HepG2 (cell line): ENCODE results near the gene PGAP3. TPM values are rescaled to one million over a fixed set of nuclear protein-coding genes. Genes with fewer than 3 reads are reported as not detected.

Source experiments
- CCDC6 ChIP-seq: sonication (generic); formaldehyde crosslinking; IDR thresholded peaks from 2 replicates; pipeline ENCODE4 v1.8.1; 2022; ENCODE audit warnings: mild to moderate bottlenecking, missing genetic modification reagents, moderate library complexity
- ELF4 ChIP-seq: sonication (generic); formaldehyde crosslinking; IDR thresholded peaks from 2 replicates; pipeline ENCODE4 v1.5.0; 2020; ENCODE audit warnings: missing genetic modification reagents, mild to moderate bottlenecking, moderate library complexity, borderline replicate concordance
- KLF15 ChIP-seq: sonication (generic); formaldehyde crosslinking; IDR thresholded peaks from 2 replicates; pipeline ENCODE4 v1.8.1; 2023; ENCODE audit warnings: borderline replicate concordance, mild to moderate bottlenecking, inconsistent platforms, missing genetic modification reagents, mixed read lengths
- THAP8 ChIP-seq: sonication (generic); formaldehyde crosslinking; IDR thresholded peaks from 2 replicates; pipeline ENCODE4 v1.5.1; 2020; ENCODE audit warnings: missing genetic modification reagents, mild to moderate bottlenecking, borderline replicate concordance
- THAP9 ChIP-seq: sonication (generic); formaldehyde crosslinking; IDR thresholded peaks from 2 replicates; pipeline ENCODE4; 2020; ENCODE audit warnings: missing genetic modification reagents, mild to moderate bottlenecking, borderline replicate concordance
- ZBTB7B ChIP-seq: sonication (generic); formaldehyde crosslinking; IDR thresholded peaks from 2 replicates; pipeline ENCODE4 v1.4.0; 2020; ENCODE audit warnings: missing genetic modification reagents
- ZNF20 ChIP-seq: sonication (generic); formaldehyde crosslinking; IDR thresholded peaks from 2 replicates; pipeline ENCODE4 v1.4.0; 2020; ENCODE audit warnings: mild to moderate bottlenecking, moderate library complexity, missing genetic modification reagents
- polyA plus RNA-seq, 8 experiments: library from polyadenylated mRNA; depleted of rRNA in 3 of 8; stranded (reverse) in 7 of 8; unstranded in 1 of 8; fragments of >200 nt; fragmentation: Illumina TruSeq in 4 of 8; extraction: Trizol in 4 of 8; gene quantifications; 2 replicates each; pipeline versions ENCODE4 v1.2.1 to v1.2.3, GENCODE V29; 2011 to 2016; ENCODE audit warnings: low read depth in 4 of 8, missing spikeins in 1 of 8, mixed read lengths in 1 of 8; ENCODE audit not compliant: insufficient read depth in 1 of 8
- total RNA-seq, 5 experiments: library from RNA; depleted of rRNA; stranded (reverse); fragments of >200 nt; fragmentation: Illumina TruSeq; extraction: Trizol; gene quantifications; 2 replicates each; pipeline ENCODE4 v1.2.3, GENCODE V29; 2016; ENCODE audit warnings: low read depth in 1 of 5
- TF ChIP-seq, protein P1 (sequence below): sonication (generic); formaldehyde crosslinking; IDR thresholded peaks from 2 replicates; pipeline ENCODE4 v1.5.1; 2020; ENCODE audit warnings: missing genetic modification reagents, mild to moderate bottlenecking, borderline replicate concordance
- TF ChIP-seq, protein P2 (sequence below): sonication (generic); formaldehyde crosslinking; IDR thresholded peaks from 2 replicates; pipeline ENCODE4 v1.4.0; 2020; ENCODE audit warnings: mild to moderate bottlenecking, missing genetic modification reagents

Gene PGAP3
- total and polyA plus RNA-seq, 2 of the 13 experiments (the other 11 are each of a cell fraction or from before 2014, with no cell fraction given), result 11.9 to 14.6 TPM

DNA sequence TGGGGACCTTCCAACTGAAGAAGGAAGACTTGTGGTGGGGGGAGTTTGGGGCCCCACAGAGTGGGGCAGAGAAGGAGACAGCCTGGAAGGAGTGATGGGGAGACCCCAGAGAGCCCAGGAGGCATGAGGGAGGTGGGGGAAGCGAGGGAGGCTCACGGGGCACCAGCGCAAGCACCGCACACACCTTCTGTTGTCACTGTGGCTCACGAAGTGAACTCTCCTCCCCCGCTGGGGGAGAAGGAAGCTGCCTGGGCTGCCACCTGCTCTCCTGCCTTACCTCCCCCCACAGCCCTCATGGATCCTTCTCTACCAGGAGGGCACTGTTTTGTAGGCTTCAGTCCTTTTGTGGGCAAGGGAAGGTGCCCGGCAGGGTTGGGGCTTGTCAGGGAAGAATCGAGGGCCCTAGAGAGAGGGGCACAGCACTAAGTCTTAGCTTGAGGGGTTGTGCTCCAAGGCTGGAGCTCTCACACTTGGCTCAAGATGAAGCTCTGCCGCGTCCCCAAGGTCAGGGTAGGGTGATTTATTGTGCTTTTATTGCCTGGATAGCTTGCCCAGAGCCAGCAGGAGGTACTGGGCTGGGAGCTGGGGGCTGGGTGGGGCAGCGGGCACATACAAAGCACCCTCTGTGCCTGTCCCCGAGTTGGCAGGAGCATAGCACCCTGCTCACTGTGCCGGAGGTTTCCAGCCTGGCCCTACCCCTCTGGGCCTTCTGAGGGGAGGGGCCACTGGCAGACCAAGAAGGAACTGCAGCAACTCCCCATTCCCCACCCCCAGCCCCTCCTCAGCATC is 55.5 kb downstream of the PGAP3 start (continued):
- TF ChIP-seq THAP9 (CRISPR knock-in tag) (no peak), ZNF20 (CRISPR knock-in tag) (no peak), THAP8 (no peak), ELF4 (no peak), KLF15 (CRISPR knock-in tag) (no peak), CCDC6 (no peak), ZBTB7B (CRISPR knock-in tag) (no peak)
- TF ChIP-seq, protein P1, sequence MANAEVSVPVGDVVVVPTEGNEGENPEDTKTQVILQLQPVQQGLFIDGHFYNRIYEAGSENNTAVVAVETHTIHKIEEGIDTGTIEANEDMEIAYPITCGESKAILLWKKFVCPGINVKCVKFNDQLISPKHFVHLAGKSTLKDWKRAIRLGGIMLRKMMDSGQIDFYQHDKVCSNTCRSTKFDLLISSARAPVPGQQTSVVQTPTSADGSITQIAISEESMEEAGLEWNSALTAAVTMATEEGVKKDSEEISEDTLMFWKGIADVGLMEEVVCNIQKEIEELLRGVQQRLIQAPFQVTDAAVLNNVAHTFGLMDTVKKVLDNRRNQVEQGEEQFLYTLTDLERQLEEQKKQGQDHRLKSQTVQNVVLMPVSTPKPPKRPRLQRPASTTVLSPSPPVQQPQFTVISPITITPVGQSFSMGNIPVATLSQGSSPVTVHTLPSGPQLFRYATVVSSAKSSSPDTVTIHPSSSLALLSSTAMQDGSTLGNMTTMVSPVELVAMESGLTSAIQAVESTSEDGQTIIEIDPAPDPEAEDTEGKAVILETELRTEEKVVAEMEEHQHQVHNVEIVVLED (CRISPR knock-in tag), result no peak
- TF ChIP-seq, protein P2, sequence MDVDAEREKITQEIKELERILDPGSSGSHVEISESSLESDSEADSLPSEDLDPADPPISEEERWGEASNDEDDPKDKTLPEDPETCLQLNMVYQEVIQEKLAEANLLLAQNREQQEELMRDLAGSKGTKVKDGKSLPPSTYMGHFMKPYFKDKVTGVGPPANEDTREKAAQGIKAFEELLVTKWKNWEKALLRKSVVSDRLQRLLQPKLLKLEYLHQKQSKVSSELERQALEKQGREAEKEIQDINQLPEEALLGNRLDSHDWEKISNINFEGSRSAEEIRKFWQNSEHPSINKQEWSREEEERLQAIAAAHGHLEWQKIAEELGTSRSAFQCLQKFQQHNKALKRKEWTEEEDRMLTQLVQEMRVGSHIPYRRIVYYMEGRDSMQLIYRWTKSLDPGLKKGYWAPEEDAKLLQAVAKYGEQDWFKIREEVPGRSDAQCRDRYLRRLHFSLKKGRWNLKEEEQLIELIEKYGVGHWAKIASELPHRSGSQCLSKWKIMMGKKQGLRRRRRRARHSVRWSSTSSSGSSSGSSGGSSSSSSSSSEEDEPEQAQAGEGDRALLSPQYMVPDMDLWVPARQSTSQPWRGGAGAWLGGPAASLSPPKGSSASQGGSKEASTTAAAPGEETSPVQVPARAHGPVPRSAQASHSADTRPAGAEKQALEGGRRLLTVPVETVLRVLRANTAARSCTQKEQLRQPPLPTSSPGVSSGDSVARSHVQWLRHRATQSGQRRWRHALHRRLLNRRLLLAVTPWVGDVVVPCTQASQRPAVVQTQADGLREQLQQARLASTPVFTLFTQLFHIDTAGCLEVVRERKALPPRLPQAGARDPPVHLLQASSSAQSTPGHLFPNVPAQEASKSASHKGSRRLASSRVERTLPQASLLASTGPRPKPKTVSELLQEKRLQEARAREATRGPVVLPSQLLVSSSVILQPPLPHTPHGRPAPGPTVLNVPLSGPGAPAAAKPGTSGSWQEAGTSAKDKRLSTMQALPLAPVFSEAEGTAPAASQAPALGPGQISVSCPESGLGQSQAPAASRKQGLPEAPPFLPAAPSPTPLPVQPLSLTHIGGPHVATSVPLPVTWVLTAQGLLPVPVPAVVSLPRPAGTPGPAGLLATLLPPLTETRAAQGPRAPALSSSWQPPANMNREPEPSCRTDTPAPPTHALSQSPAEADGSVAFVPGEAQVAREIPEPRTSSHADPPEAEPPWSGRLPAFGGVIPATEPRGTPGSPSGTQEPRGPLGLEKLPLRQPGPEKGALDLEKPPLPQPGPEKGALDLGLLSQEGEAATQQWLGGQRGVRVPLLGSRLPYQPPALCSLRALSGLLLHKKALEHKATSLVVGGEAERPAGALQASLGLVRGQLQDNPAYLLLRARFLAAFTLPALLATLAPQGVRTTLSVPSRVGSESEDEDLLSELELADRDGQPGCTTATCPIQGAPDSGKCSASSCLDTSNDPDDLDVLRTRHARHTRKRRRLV, result no peak
